HFFc6 (cell line): Measurements from ENCODE around the gene KRT15. TPM values are rescaled to one million over a fixed set of nuclear protein-coding genes. Genes with fewer than 3 reads are reported as not detected.

ENCODE experiments used
- DNase-seq: peaks from one replicate; pipeline ENCODE4 v3.0.0-alpha.2; 2018
- H3K27ac Mint-ChIP-seq: 2 replicates; pipeline ENCODE4 v1.8.0; 2020; ENCODE audit warnings: mild to moderate bottlenecking, mixed read lengths
- H3K27me3 Mint-ChIP-seq: 2 replicates; pipeline ENCODE4 v1.8.0; 2021; ENCODE audit warnings: mild to moderate bottlenecking, moderate library complexity, mixed read lengths; ENCODE audit not compliant: insufficient read depth
- H3K36me3 Mint-ChIP-seq: 2 replicates; pipeline ENCODE4 v1.8.0; 2021; ENCODE audit warnings: low read depth, mixed read lengths
- H3K4me1 Mint-ChIP-seq: 2 replicates; pipeline ENCODE4 v1.8.0; 2020; ENCODE audit warnings: low read depth, mixed read lengths
- H3K4me3 Mint-ChIP-seq: 2 replicates; pipeline ENCODE4 v1.8.0; 2020; ENCODE audit warnings: mild to moderate bottlenecking, moderate library complexity, mixed read lengths
- H3K9me3 Mint-ChIP-seq: 2 replicates; pipeline ENCODE4 v1.8.0; 2020; ENCODE audit warnings: mild to moderate bottlenecking, mixed read lengths
- CTCF ChIP-seq: fragments of 200-600 bp; sonication (generic); IDR thresholded peaks from 2 replicates; pipeline ENCODE4 v1.5.0; 2021; ENCODE audit warnings: antibody characterized with exemption, mild to moderate bottlenecking
- total RNA-seq, 6 experiments: library from RNA; stranded (reverse); fragmentation: NEBNext Ultra II Directional; extraction: Animal tissue kit (Norgen Biotek cat#: 25700); gene quantifications; 2 replicates in 1 of 6; 3 replicates in 5 of 6; pipeline ENCODE4 v1.2.3, GENCODE V29; 2021

Gene KRT15
- total RNA-seq, 6 experiments from 2014 or later: 5.0 to 8.6 (median 6.9) TPM

- Mint-ChIP-seq H3K4me1 (peaks cover 17% of the 10 kb centered on the region), H3K27ac (no peak overlapping the region), H3K9me3 (no peaks in the 10 kb centered on the region), H3K27me3 (peaks cover 8% of the 10 kb centered on the region), H3K36me3 (no peaks in the 10 kb centered on the region), H3K4me3 (no peak overlapping the region)
- no peak for TF ChIP-seq CTCF
- no peak for DNase-seq
Measured at GRCh38 chr17:41484920-41485904, 33.5 kb downstream of the KRT15 start.

GRCh38 chr17:41483991-41484826 is 34.5 kb downstream of the KRT15 start:
- no peak for TF ChIP-seq CTCF
- no peak overlapping the region for H3K27ac Mint-ChIP-seq
- H3K27me3 Mint-ChIP-seq: peaks cover 5% of the 10 kb centered on the region
- no peaks in the 10 kb centered on the region for H3K36me3 Mint-ChIP-seq
- H3K4me1 Mint-ChIP-seq: peaks cover 15% of the 10 kb centered on the region
- H3K9me3 Mint-ChIP-seq: no peaks in the 10 kb centered on the region
- no peak overlapping the region for H3K4me3 Mint-ChIP-seq
- no peak for DNase-seq

- H3K9me3 Mint-ChIP-seq: no peaks in the 10 kb centered on the region
- peaks cover 15% of the 10 kb centered on the region for H3K4me1 Mint-ChIP-seq
- H3K4me3 Mint-ChIP-seq: no peak overlapping the region
- H3K27me3 Mint-ChIP-seq: peaks cover 5% of the 10 kb centered on the region
- H3K36me3 Mint-ChIP-seq: no peaks in the 10 kb centered on the region
- H3K27ac Mint-ChIP-seq: no peak overlapping the region
- DNase-seq: no peak
- no peak for TF ChIP-seq CTCF
Measured at GRCh38 chr17:41483531-41483930, 35.2 kb downstream of the KRT15 start.

GRCh38 chr17:41481036-41481435 is 37.7 kb downstream of the KRT15 start, which contains the start of gene KRT35:
Gene KRT35, minus strand, starts transcription at chr17:41481151. Its CDS starts 54 bp downstream, at chr17:41481097.
- H3K27ac Mint-ChIP-seq: no peak within 1 kb of the TSS
- no peak within 1 kb of the TSS for H3K4me3 Mint-ChIP-seq
- no peak for DNase-seq
- peaks cover 15% of the 10 kb centered on the region for H3K4me1 Mint-ChIP-seq
- no peaks in the 10 kb centered on the region for H3K9me3 Mint-ChIP-seq
- H3K36me3 Mint-ChIP-seq: no peaks in the 10 kb centered on the region
- H3K27me3 Mint-ChIP-seq: peaks cover 5% of the 10 kb centered on the region
- no peak for TF ChIP-seq CTCF

GRCh38 chr17:41480581-41480980 is 38.1 kb downstream of the KRT15 start:
- Mint-ChIP-seq H3K9me3 (no peaks in the 10 kb centered on the region), H3K36me3 (no peaks in the 10 kb centered on the region), H3K4me1 (peaks cover 15% of the 10 kb centered on the region), H3K27me3 (peaks cover 5% of the 10 kb centered on the region), H3K4me3 (no peak overlapping the region), H3K27ac (no peak overlapping the region)
- no peak for TF ChIP-seq CTCF
- no peak for DNase-seq
